HFFc6 (cell line): Measurements from ENCODE around the gene TTN. TPM values are rescaled to one million over a fixed set of nuclear protein-coding genes. Genes with fewer than 3 reads are reported as not detected.

ENCODE experiments used
- DNase-seq: peaks from one replicate; pipeline ENCODE4 v3.0.0-alpha.2; 2018
- H3K27ac Mint-ChIP-seq: 2 replicates; pipeline ENCODE4 v1.8.0; 2020; ENCODE audit warnings: mild to moderate bottlenecking, mixed read lengths
- H3K27me3 Mint-ChIP-seq: 2 replicates; pipeline ENCODE4 v1.8.0; 2021; ENCODE audit warnings: mild to moderate bottlenecking, moderate library complexity, mixed read lengths; ENCODE audit not compliant: insufficient read depth
- H3K36me3 Mint-ChIP-seq: 2 replicates; pipeline ENCODE4 v1.8.0; 2021; ENCODE audit warnings: low read depth, mixed read lengths
- H3K4me1 Mint-ChIP-seq: 2 replicates; pipeline ENCODE4 v1.8.0; 2020; ENCODE audit warnings: low read depth, mixed read lengths
- H3K4me3 Mint-ChIP-seq: 2 replicates; pipeline ENCODE4 v1.8.0; 2020; ENCODE audit warnings: mild to moderate bottlenecking, moderate library complexity, mixed read lengths
- H3K9me3 Mint-ChIP-seq: 2 replicates; pipeline ENCODE4 v1.8.0; 2020; ENCODE audit warnings: mild to moderate bottlenecking, mixed read lengths
- total RNA-seq, 6 experiments: library from RNA; stranded (reverse); fragmentation: NEBNext Ultra II Directional; extraction: Animal tissue kit (Norgen Biotek cat#: 25700); gene quantifications; 2 replicates in 1 of 6; 3 replicates in 5 of 6; pipeline ENCODE4 v1.2.3, GENCODE V29; 2021
- TF ChIP-seq, protein P1 (sequence below): fragments of 200-600 bp; sonication (generic); IDR thresholded peaks from 2 replicates; pipeline ENCODE4 v1.5.0; 2021; ENCODE audit warnings: antibody characterized with exemption, mild to moderate bottlenecking

Gene TTN
- total RNA-seq, 6 experiments from 2014 or later: 0.17 to 0.33 (median 0.23) TPM

DNA sequence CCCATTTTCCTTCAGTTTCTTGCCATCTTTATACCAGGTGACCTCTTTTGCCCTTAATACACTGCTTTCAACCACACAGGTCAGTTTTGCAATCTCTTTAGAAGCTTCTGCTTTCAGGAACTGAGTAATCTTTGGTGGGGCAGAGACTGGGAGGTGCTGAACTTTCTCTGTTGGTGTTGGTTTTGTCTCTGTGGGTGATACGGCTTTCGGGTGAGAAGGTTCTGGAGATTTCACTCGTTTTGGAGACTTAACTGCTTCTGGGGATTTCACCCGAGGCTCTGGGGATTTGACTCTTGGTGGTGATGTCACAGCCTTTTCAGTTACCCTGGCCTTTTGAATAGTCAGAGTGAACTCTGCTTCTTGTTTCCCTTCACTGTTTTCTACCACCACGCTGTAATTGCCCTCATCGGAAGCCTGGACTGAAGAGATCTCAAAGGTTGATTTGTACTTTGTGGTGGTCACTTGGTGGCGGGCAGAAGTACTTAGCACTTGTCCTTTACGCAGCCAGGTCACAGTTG is 276.5 kb downstream of the TTN start:
- peaks cover 7% of the 10 kb centered on the region for H3K4me1 Mint-ChIP-seq
- H3K36me3 Mint-ChIP-seq: peaks cover 49% of the 10 kb centered on the region
- no peak overlapping the region for H3K4me3 Mint-ChIP-seq
- TF ChIP-seq, protein P1, sequence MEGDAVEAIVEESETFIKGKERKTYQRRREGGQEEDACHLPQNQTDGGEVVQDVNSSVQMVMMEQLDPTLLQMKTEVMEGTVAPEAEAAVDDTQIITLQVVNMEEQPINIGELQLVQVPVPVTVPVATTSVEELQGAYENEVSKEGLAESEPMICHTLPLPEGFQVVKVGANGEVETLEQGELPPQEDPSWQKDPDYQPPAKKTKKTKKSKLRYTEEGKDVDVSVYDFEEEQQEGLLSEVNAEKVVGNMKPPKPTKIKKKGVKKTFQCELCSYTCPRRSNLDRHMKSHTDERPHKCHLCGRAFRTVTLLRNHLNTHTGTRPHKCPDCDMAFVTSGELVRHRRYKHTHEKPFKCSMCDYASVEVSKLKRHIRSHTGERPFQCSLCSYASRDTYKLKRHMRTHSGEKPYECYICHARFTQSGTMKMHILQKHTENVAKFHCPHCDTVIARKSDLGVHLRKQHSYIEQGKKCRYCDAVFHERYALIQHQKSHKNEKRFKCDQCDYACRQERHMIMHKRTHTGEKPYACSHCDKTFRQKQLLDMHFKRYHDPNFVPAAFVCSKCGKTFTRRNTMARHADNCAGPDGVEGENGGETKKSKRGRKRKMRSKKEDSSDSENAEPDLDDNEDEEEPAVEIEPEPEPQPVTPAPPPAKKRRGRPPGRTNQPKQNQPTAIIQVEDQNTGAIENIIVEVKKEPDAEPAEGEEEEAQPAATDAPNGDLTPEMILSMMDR: no peak
- H3K27me3 Mint-ChIP-seq: no peaks in the 10 kb centered on the region; the same call in 1 of the 2 replicates
- no peak for DNase-seq
- no peaks in the 10 kb centered on the region for H3K9me3 Mint-ChIP-seq
- H3K27ac Mint-ChIP-seq: no peak overlapping the region

DNA sequence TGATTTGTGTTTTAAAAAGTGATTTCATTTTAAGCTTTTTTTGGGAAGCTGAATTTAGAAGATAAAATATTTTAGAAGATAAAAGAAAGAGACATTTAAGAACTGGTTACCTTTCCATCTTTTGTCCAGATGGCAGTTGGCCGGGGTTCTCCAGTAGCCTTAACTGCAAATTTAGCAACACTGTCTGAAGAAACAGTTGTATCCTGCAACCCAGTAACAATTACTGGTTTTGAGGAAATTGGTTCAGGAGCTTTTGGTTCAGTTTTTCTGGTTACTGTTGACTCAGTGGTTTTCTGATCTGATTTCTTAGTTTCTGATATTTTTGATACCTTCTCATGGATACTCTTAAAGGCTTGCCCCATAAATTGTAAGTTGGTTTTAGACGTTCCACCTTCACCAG is 277.1 kb downstream of the TTN start:
- TF ChIP-seq, protein P1: no peak
- H3K27ac Mint-ChIP-seq: no peak overlapping the region
- no peaks in the 10 kb centered on the region; the same call in 1 of the 2 replicates for H3K27me3 Mint-ChIP-seq
- H3K9me3 Mint-ChIP-seq: no peaks in the 10 kb centered on the region
- H3K4me1 Mint-ChIP-seq: peaks cover 7% of the 10 kb centered on the region
- H3K4me3 Mint-ChIP-seq: no peak overlapping the region
- DNase-seq: no peak
- H3K36me3 Mint-ChIP-seq: peaks cover 49% of the 10 kb centered on the region

DNA sequence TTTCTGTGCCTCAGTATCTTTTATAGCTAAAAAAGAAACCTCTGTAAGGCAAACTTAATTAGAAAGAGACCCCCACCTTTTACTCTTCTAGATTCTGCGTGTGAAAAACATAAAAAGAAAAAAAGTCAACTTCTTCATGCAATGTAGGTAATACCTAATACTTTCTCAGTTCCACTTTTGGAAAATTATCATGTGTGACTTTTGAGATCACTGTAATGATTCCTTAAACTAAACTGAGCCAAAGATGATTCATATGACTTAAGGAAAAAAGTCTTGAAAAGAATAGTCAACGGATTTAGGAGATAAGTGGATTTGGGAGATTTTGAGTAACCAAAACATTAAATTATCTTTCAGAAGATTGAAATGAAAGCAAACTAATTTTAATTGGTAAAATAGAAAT is 278.0 kb downstream of the TTN start:
- no peak overlapping the region for H3K27ac Mint-ChIP-seq
- no peaks in the 10 kb centered on the region; the same call in 1 of the 2 replicates for H3K27me3 Mint-ChIP-seq
- peaks cover 7% of the 10 kb centered on the region for H3K4me1 Mint-ChIP-seq
- no peaks in the 10 kb centered on the region for H3K9me3 Mint-ChIP-seq
- DNase-seq: no peak
- H3K4me3 Mint-ChIP-seq: no peak overlapping the region
- TF ChIP-seq, protein P1: no peak
- H3K36me3 Mint-ChIP-seq: peaks cover 40% of the 10 kb centered on the region

DNA sequence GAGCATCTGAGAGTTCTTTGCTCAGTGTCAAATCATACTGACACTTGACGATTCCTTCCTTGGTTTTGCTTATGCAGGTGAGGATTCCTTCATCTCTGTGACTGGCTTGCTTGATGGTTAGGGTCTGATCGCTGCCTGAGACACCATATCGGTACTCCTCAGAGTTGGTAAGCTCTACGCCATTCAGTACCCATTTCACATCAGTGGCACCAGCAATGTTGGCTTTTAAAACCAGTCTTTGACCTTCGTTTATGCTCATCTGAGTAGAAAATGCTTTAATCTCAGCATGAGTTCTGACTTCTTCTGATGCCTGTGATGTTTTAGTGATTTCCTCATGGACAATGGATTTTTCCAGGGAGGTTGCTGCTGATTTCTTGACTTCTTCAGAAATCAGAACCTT is 278.6 kb downstream of the TTN start:
- H3K9me3 Mint-ChIP-seq: no peaks in the 10 kb centered on the region
- DNase-seq: no peak
- no peak overlapping the region for H3K4me3 Mint-ChIP-seq
- TF ChIP-seq, protein P1: no peak
- H3K27ac Mint-ChIP-seq: no peak overlapping the region
- H3K36me3 Mint-ChIP-seq: peaks cover 34% of the 10 kb centered on the region
- peaks cover 13% of the 10 kb centered on the region for H3K4me1 Mint-ChIP-seq
- H3K27me3 Mint-ChIP-seq: peaks cover 3% of the 10 kb centered on the region; the same call in 1 of the 2 replicates

DNA sequence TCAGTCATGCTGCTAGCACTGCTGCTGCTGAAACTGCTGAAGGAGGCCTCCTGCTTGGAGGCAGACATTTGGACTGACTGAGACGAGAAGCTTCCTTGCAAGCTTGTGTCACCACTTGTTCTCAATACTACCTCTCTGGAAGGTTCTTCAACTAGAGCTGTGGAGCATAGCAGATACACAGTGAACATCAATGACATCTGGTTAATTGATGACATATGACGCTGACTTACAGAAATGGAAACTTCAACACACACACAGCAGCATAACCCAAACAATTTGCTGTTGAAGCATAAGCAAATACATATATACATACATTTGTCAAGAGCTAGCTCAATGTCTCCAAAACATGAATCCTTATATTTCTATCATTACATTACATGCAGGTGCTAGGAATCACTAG is 279.6 kb downstream of the TTN start:
- no peak for DNase-seq
- H3K4me1 Mint-ChIP-seq: peaks cover 13% of the 10 kb centered on the region
- peaks cover 4% of the 10 kb centered on the region; the same call in 1 of the 2 replicates for H3K27me3 Mint-ChIP-seq
- H3K9me3 Mint-ChIP-seq: no peaks in the 10 kb centered on the region
- no peak overlapping the region for H3K4me3 Mint-ChIP-seq
- H3K36me3 Mint-ChIP-seq: peaks cover 31% of the 10 kb centered on the region
- TF ChIP-seq, protein P1: no peak
- no peak overlapping the region for H3K27ac Mint-ChIP-seq
